GM08714 (cell line): Measurements from ENCODE around the gene BTG3.

ENCODE experiments used
- H3K4me3 ChIP-seq: fragments of 200-500 bp; sonication (Bioruptor generic); 2 replicates; pipeline ENCODE4 v1.5.1; 2014; ENCODE audit warnings: mild to moderate bottlenecking, low read length, inconsistent platforms
- ZNF274 ChIP-seq: IDR thresholded peaks from 2 replicates; pipeline ENCODE4 v1.6.1; 2012; ENCODE audit warnings: mild to moderate bottlenecking, low read depth, low read length

The BTG3 gene

DNA sequence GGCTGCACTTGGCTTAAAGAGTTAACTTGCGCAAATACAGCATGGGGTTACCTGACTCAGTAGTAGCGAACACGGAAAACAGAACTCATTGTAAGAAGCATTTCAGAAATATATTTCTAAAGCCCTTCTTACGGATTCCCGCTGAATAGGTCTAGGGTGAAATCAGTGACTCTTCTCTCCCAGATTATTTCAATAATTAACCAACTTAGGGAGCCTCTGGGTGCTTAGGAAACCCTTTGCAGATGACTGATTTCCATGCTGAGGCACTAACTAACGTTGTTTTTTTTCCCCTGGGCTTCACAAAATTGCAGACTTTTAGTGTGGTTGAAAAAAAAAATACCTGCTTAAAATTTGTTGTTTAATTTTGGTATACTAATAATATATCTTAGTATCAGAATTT, 40.3 kb downstream of the BTG3 start:
- no peak for TF ChIP-seq ZNF274
- H3K4me3 ChIP-seq = no peak overlapping the region

- no peak for TF ChIP-seq ZNF274
Measured at GRCh38 chr21:17570786-17571185, 41.9 kb downstream of the BTG3 start.

DNA sequence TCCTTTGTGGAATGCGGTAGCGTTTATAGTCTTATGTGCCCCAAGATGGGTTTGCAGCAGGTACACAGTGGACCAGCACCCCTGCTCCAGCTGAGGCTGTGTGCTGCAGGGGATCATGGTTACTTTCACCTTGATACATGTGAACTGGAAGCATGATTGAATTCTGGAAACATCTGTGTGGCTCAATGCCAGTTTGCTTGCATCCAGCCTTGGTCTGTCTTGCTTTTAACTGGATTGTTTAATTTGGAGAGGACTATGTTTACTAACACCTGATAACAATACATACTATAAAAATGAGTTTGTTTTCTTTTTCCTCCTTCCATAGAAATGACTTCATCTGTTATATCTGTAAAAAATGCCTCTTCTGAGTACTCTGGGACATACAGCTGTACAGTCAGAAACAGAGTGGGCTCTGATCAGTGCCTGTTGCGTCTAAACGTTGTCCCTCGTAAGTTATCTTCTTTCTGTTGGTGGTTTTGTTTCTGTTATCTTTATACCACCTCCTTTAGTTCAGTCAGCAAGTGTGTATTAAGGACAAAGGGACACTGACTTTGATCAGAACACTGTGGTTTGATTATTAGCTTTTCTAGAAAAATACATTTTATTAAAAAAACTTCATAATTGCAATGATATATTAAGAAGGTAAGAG, 52.2 kb downstream of the BTG3 start:
- no peak overlapping the region for H3K4me3 ChIP-seq
- no peak for TF ChIP-seq ZNF274

More at GRCh38 chr21:17570786-17571185, 41.9 kb downstream of the BTG3 start:
- H3K4me3 ChIP-seq = no peak overlapping the region

DNA sequence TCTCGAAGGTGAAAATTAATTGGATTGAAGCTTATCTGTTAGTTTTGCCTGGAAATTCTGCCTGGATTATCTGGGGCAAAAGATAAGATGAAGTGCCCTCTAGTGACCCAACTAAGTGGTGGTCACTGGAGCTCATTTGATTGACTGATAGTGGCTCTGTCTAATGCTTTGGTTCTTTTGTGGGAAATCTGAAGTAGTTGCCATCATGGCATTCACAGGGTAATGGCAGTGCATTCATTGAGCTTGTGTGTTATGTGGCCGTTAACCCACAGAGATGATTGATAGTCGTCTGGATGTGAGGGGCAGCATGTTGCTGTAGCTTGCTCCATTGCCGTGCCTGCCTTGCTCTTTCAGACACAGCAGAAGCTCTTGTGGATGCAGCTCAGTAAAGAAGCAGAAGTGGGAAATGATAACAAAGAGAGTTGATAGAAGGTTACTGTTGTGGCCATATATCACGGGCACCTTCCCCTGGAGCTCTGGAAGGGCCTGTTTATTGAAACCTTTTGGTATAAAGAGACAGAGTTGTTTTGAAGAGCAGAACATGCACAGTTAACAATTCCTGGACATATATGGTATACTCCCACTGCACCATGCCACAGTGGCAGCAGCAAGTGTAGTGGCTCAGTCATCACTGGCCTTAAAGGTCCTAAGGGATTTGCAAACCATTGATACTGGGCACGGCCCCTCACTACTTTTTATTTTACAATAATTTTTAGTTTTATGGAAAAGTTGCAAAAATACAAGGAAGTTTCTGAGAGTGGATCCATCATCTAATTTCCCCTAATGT, 57.8 kb downstream of the BTG3 start:
- no peak for TF ChIP-seq ZNF274
- H3K4me3 ChIP-seq = no peak overlapping the region

DNA sequence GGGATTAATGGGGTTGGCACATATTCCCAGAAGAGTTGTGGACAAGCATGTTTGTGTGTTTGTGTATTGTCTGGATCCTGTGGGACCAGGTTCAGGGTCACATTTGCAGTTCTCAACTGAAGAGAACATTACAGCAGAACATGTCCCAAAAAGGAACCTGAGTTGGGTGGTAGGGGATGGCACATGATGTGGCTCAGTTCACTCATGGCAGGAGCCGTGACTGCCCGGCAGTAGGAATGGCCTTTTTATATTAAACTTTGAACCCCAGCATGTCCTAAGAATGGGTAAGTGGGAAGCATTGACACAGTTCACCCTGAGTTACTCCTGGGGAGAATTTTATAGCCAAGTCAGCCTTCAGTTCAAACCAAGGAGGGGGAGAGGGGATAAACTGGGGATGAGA, 58.6 kb downstream of the BTG3 start:
- no peak overlapping the region for H3K4me3 ChIP-seq
- no peak for TF ChIP-seq ZNF274

- no peak for TF ChIP-seq ZNF274
Measured at GRCh38 chr21:17552410-17552809, 60.3 kb downstream of the BTG3 start.

GRCh38 chr21:17550671-17551308, 61.9 kb downstream of the BTG3 start:
- TF ChIP-seq ZNF274 = no peak
- no peak overlapping the region for H3K4me3 ChIP-seq

More at GRCh38 chr21:17552410-17552809, 60.3 kb downstream of the BTG3 start:
- no peak overlapping the region for H3K4me3 ChIP-seq

DNA sequence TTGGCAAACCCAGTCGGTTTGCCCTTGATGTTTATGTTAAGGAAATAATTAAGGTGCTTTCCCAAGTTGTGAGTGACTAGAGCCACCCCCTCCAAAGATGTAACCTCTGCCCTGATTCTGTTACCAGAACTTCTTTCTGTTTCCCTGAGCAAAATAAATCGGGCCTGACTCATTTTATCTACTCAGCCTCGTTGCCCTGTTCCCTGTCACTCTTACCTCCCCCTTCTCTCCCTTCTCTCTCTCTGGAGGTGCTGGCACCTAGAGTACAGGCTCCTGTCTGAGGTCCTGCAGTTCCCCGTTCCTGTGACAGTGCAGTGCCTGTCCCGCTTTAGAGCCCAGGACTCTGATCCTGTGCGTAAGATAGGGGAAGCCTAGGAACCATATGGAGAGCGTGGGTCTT, 64.4 kb downstream of the BTG3 start:
- no peak for TF ChIP-seq ZNF274
- H3K4me3 ChIP-seq = no peak overlapping the region

DNA sequence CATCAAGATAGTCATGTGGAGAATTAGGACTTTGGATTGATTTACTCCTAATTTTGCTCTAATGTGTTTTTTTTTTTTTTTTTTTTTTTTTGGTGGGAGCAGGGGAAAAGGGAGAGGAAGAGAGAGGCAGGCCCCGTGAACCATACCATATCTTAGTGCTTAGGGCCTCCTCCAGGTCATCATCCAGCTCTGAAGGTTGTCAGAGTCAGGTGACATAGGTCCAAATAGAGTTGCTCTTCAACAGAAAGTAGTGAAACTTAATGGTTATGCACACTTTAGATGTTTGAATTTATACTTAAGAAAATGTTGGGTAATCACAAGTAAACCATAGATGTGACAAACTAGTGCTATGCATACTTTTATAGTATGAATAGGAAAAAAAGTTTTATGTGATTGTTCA, 67.7 kb downstream of the BTG3 start:
- no peak for TF ChIP-seq ZNF274

More for the DNA sequence above, 67.7 kb downstream of the BTG3 start:
- no peak overlapping the region for H3K4me3 ChIP-seq
